OCI-M2 (cell line): Measurements from ENCODE around the gene TTBK1.

Experiments
- DNase-seq: peaks from one replicate; lab custom pipeline; 2025; ENCODE audit not compliant: unreplicated experiment; lab: John Stamatoyannopoulos, UW

The TTBK1 gene

GRCh38 chr6:43269273-43270007, 26.2 kb downstream of the TTBK1 start:
- DNase-seq = no peak

GRCh38 chr6:43271103-43271815, 28.0 kb downstream of the TTBK1 start:
- DNase-seq = no peak

- no peak for DNase-seq
These were observed 28.7 kb downstream of the TTBK1 start for GRCh38 chr6:43271944-43272343.

- DNase-seq = no peak
These were observed 30.4 kb downstream of the TTBK1 start for GRCh38 chr6:43273707-43274106.

- DNase-seq = no peak
These were observed 31.0 kb downstream of the TTBK1 start for GRCh38 chr6:43274127-43274915.

GRCh38 chr6:43274916-43275597, 31.8 kb downstream of the TTBK1 start:
- DNase-seq = no peak

- DNase-seq = no peak
These were observed 32.7 kb downstream of the TTBK1 start for GRCh38 chr6:43275801-43276576.

- DNase-seq = no peak
These were observed 33.5 kb downstream of the TTBK1 start for GRCh38 chr6:43276577-43277305.

- DNase-seq = no peak
These were observed 34.0 kb downstream of the TTBK1 start for GRCh38 chr6:43277306-43277642.

- DNase-seq = no peak
These were observed 34.6 kb downstream of the TTBK1 start for GRCh38 chr6:43277643-43278523.

- DNase-seq = no peak
These were observed 35.3 kb downstream of the TTBK1 start for GRCh38 chr6:43278524-43279078.

- DNase-seq = no peak
These were observed 37.0 kb downstream of the TTBK1 start for GRCh38 chr6:43280234-43280633.

GRCh38 chr6:43282060-43282459, 38.8 kb downstream of the TTBK1 start:
- DNase-seq = no peak

GRCh38 chr6:43282636-43283513, 39.6 kb downstream of the TTBK1 start:
- no peak for DNase-seq

GRCh38 chr6:43283514-43283901, 40.2 kb downstream of the TTBK1 start:
- DNase-seq = no peak

- DNase-seq = no peak
These were observed 40.6 kb downstream of the TTBK1 start for GRCh38 chr6:43283905-43284304.

- no peak for DNase-seq
These were observed 41.9 kb downstream of the TTBK1 start for GRCh38 chr6:43284991-43285781.
